Peyer's patch (tissue), 4 donors: ENCODE data around the gene ADRA2C. TPM values are rescaled to one million over a fixed set of nuclear protein-coding genes. Genes with fewer than 3 reads are reported as not detected.

Source experiments
- DNase-seq, 3 donors: peaks; one replicate each; pipeline ENCODE4 v3.0.0-alpha.2; 2017 to 2019
- H3K27ac ChIP-seq, 4 donors: fragments of 200-600 bp; sonication (generic); one replicate each; pipeline ENCODE4 v1.5.1; 2016 to 2019
- H3K27me3 ChIP-seq, 2 donors: fragments of 200-600 bp; sonication (generic); one replicate each; pipeline ENCODE4 v1.5.1; 2019
- H3K36me3 ChIP-seq, 3 donors: fragments of 200-600 bp; sonication (generic); one replicate each; pipeline ENCODE4 v1.5.1; 2016 to 2019
- H3K4me1 ChIP-seq, 4 donors: fragments of 200-600 bp; sonication (generic); one replicate each; pipeline ENCODE4 v1.5.1; 2016 to 2019
- H3K4me3 ChIP-seq, 4 donors: fragments of 200-600 bp; sonication (generic); 1 replicate in 3 of 4; 2 replicates in 1 of 4; pipeline ENCODE4 v1.5.1; 2016 to 2019; ENCODE audit warnings: mild to moderate bottlenecking in 1 of 4
- H3K9me3 ChIP-seq, 4 donors: fragments of 200-600 bp; sonication (generic); one replicate each; pipeline ENCODE4 v1.5.1; 2016 to 2019; ENCODE audit warnings: mild to moderate bottlenecking in 1 of 4
- POLR2A ChIP-seq, 2 donors: fragments of 450-650 bp; IDR thresholded peaks; one replicate each; pipeline ENCODE4 v1.5.1; 2017; ENCODE audit warnings: antibody characterized with exemption in 2 of 2, mild to moderate bottlenecking in 2 of 2, moderate library complexity in 2 of 2
- total RNA-seq, 4 donors: library from RNA; depleted of rRNA; stranded (reverse); fragments of >200 nt; gene quantifications; one replicate each; pipeline ENCODE4 v1.1.0, GENCODE V29; 2016
- TF ChIP-seq, protein P1 (sequence below), 6 experiments: fragments of 450-650 bp in 4 of 6; fragments of 200-600 bp in 2 of 6; sonication (generic) in 1 of 6; IDR thresholded peaks; one replicate each; pipeline ENCODE4 v1.5.1; 2017 to 2019; ENCODE audit warnings: antibody characterized with exemption in 6 of 6, mild to moderate bottlenecking in 3 of 6, moderate library complexity in 1 of 6

ADRA2C gene
- total RNA-seq, 4 donors from 2014 or later = 0.76 to 5.0 (median 2.9) TPM

DNA sequence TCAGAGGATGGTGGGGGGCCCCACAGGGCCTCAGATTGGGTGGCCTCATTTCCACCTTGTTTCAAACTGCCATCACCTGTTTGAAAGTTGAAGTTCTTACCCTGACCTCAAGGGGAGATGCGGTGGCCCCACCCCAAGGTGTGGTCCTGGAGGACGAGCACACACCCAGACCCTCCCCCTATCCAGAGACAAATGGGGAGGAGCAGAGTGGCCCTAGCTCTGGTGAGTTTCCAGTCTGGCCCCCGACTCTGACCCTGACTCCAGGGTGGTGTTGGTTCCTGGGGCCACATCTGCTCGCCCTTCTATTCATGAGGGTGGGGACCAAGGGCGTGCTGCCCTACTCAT, 36.3 kb upstream of the ADRA2C start:
- no peak for DNase-seq
- TF ChIP-seq, protein P1, sequence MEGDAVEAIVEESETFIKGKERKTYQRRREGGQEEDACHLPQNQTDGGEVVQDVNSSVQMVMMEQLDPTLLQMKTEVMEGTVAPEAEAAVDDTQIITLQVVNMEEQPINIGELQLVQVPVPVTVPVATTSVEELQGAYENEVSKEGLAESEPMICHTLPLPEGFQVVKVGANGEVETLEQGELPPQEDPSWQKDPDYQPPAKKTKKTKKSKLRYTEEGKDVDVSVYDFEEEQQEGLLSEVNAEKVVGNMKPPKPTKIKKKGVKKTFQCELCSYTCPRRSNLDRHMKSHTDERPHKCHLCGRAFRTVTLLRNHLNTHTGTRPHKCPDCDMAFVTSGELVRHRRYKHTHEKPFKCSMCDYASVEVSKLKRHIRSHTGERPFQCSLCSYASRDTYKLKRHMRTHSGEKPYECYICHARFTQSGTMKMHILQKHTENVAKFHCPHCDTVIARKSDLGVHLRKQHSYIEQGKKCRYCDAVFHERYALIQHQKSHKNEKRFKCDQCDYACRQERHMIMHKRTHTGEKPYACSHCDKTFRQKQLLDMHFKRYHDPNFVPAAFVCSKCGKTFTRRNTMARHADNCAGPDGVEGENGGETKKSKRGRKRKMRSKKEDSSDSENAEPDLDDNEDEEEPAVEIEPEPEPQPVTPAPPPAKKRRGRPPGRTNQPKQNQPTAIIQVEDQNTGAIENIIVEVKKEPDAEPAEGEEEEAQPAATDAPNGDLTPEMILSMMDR (IDR thresholded peaks at IDR 0.05) = no peak
- no peak for TF ChIP-seq POLR2A (IDR thresholded peaks at IDR 0.05)
- no peaks in the 10 kb centered on the region for H3K4me1 ChIP-seq
- H3K27me3 ChIP-seq = no peaks in the 10 kb centered on the region
- no peak overlapping the region for H3K4me3 ChIP-seq
- no peaks in the 10 kb centered on the region for H3K9me3 ChIP-seq
- no peaks in the 10 kb centered on the region for H3K36me3 ChIP-seq
- no peak overlapping the region for H3K27ac ChIP-seq

DNA sequence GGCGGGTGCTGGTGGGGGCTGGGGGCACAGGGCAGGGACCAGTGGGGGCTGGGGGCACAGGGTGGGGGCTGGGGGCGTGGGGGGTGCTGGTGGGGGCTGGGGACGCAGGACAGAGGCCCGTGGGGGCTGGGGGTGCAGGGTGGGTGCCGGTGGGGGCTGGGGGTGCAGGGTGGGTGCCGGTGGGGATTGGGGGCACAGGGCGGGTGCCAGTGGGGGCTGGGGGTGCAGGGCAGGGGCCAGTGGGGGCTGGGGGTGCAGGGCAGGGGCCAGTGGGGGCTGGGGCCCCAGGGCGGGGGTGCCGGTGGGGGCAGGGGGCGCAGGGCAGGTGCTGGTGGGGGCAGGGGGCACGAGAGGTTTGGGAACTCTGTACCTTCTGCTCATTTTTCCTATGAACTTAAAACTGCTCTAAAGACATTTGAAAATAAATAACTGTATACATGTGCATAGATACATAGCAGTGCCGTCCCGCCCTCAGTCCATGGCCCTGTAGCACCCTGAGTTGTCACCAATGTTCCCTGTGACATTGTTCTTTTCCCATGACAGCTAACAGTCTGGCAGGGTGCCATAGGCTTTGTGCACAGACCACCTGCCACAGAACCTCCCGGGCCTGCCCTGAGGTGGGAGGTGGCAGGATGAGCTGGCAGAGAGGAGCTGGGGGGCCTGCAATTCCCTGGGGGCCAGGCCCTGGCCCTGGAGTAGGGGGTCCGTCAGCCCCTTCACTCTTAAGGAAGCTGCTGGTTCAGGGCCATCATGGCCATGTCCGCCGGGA, 35.6 kb upstream of the ADRA2C start:
- Histone ChIP-seq H3K27ac (no peak overlapping the region), H3K9me3 (no peaks in the 10 kb centered on the region), H3K4me1 (no peaks in the 10 kb centered on the region), H3K4me3 (no peak overlapping the region), H3K36me3 (no peaks in the 10 kb centered on the region), H3K27me3 (no peaks in the 10 kb centered on the region)
- no peak for TF ChIP-seq POLR2A (IDR thresholded peaks at IDR 0.05)
- TF ChIP-seq, protein P1 (IDR thresholded peaks at IDR 0.05) = no peak
- DNase-seq = no peak

DNA sequence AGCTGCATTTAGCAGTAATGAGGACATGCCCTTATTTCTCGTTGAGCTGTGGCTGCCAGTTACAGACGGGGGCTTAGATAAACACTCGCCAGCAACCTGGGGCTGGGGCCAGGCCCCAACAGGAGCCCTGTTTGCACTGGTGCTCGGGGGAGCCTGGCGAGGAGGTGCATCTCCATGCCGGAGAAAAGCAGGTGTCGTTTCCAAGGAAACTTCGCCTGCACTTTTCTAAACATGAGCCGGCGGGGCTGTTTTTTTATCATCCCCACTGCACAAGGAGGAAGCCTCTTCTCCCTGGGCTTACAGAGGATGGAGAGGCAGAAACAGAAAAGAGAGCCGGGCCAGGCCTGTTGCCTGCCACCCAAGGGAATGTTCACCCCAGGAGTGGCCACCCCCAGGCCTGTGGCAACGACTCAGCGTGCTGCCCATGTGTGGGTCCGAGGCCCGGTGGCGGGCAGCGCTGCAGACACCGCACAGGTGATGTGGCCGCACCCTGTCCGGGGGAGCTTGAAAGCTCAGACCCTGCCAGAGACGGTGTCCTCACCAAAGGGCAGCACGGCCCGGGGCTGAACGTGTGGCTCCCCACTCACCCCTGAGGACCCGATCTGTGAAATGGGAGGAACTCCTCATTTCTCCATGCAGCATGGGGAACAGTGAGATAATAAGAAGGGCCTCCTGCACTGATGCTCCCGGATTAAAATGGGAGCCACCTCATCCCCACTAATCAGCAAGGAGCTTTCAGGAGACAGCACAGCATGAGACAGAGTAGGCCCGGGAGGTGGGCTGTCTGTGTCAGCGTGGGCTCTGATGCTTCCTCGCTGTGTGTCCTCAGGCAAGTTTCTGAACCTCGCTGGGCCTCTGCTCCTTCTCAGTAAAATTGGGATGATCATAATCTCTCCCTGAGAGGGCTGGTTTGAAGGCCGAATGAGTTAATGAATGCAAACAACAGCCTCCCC, 33.8 kb upstream of the ADRA2C start:
- Histone ChIP-seq H3K36me3 (no peaks in the 10 kb centered on the region), H3K9me3 (no peaks in the 10 kb centered on the region), H3K27ac (no peak overlapping the region), H3K4me1 (no peaks in the 10 kb centered on the region), H3K4me3 (no peak overlapping the region), H3K27me3 (no peaks in the 10 kb centered on the region)
- no peak for TF ChIP-seq POLR2A (IDR thresholded peaks at IDR 0.05)
- DNase-seq = no peak

DNA sequence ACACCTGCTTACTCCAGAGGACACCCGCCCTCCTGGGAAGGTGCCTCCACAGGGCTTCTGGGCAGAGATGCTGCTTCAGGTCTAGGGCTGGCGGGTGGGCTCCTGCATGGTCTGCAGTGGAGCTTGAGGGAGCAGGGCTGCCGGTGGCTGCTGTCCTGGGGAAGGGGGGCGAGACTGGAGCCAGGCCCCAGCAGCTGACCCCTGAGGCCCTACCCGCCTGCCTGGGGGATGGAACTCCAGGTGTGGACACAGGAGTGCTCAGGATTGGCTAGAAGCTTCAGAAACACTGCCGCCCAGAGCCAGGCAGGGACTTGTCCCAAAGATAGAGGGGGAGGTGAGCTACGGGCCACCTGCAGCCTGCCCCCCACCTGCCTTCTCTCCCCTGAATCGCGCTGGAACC, 33.0 kb upstream of the ADRA2C start:
- TF ChIP-seq POLR2A (IDR thresholded peaks at IDR 0.05) = no peak
- TF ChIP-seq, protein P1 (IDR thresholded peaks at IDR 0.05) = no peak
- H3K9me3 ChIP-seq = no peaks in the 10 kb centered on the region
- no peaks in the 10 kb centered on the region for H3K36me3 ChIP-seq
- H3K4me1 ChIP-seq = no peaks in the 10 kb centered on the region
- H3K4me3 ChIP-seq = no peak overlapping the region
- no peak overlapping the region for H3K27ac ChIP-seq
- DNase-seq = no peak
- no peaks in the 10 kb centered on the region for H3K27me3 ChIP-seq

DNA sequence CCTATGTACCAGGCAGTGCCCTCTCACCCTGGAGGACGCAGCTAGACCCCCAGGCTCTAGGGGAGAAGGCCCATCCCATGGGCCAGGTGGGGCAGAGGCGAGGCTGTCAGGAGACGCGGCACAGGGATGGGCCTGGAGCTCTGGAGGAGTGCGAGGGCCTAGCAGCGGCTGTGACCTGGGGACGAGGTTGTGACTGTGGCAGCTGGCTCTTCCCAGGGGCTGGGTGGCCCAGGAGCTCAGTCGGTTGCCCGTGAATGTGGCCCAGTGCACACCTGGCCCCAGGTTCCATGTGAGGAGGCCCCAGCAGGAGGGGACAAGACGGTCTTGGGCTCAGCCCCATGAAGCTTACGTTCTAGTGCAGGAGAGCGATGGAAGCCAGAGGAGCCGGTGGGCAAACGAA, 31.0 kb upstream of the ADRA2C start:
- H3K9me3 ChIP-seq = no peaks in the 10 kb centered on the region
- H3K27me3 ChIP-seq = no peaks in the 10 kb centered on the region
- H3K27ac ChIP-seq = no peak overlapping the region
- DNase-seq = no peak
- H3K36me3 ChIP-seq = no peaks in the 10 kb centered on the region
- no peak overlapping the region for H3K4me3 ChIP-seq
- H3K4me1 ChIP-seq = no peaks in the 10 kb centered on the region
- no peak for TF ChIP-seq POLR2A (IDR thresholded peaks at IDR 0.05)
- TF ChIP-seq, protein P1 (IDR thresholded peaks at IDR 0.05) = no peak

DNA sequence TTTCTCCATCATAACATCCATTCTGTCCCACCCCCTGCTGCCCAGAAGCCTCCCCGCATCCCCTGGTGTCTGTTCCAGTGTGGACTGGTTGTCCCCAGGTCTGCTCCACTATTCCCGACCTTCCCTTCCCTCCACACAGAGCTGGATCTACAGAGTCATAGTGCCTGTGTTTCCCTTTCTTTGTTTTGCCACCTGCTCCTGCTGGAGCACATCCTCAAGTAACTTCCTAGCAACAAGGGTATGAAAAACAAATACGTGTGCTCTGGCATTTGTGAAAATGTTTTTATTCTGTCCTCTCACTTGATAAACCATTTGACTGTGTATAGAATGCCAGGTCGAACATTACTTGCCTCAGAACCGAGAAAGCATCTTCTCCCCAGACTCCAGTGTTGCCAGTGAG, 29.9 kb upstream of the ADRA2C start:
- Histone ChIP-seq H3K9me3 (no peaks in the 10 kb centered on the region), H3K27ac (no peak overlapping the region), H3K27me3 (no peaks in the 10 kb centered on the region), H3K4me1 (no peaks in the 10 kb centered on the region), H3K36me3 (no peaks in the 10 kb centered on the region), H3K4me3 (no peak overlapping the region)
- no peak for TF ChIP-seq POLR2A (IDR thresholded peaks at IDR 0.05)
- TF ChIP-seq, protein P1 (IDR thresholded peaks at IDR 0.05) = no peak
- DNase-seq = no peak
